Activated T-cell treated with anti-CD3 and anti-CD28 coated beads, Interleukin-2, amount 50 U/mL, for 24 hours (primary cell): ENCODE data around the gene RAB36.
A peak's percentile ranks its signal among the peaks of the same experiment; 100 is the strongest.
"Not testable (repeated sequence)": the region's sequence is repeated elsewhere in the genome, so short reads cannot be mapped to it uniquely, and the experiment has no call there.

ENCODE experiments used
- DNase-seq: peaks from one replicate; pipeline ENCODE4 v3.0.0-alpha.2; 2020
- H3K27ac Mint-ChIP-seq: 2 replicates; pipeline ENCODE4 v1.8.0; 2020; ENCODE audit warnings: mild to moderate bottlenecking, mixed read lengths
- H3K27me3 Mint-ChIP-seq: 2 replicates; pipeline ENCODE4 v1.8.0; 2020; ENCODE audit warnings: mixed read lengths
- H3K36me3 Mint-ChIP-seq: 2 replicates; pipeline ENCODE4 v1.8.0; 2020; ENCODE audit warnings: low read depth, mixed read lengths
- H3K4me1 Mint-ChIP-seq: 2 replicates; pipeline ENCODE4 v1.8.0; 2020; ENCODE audit warnings: low read depth, mixed read lengths
- H3K4me3 Mint-ChIP-seq: 2 replicates; pipeline ENCODE4 v1.8.0; 2020; ENCODE audit warnings: mild to moderate bottlenecking, moderate library complexity, mixed read lengths
- H3K9me3 Mint-ChIP-seq: 2 replicates; pipeline ENCODE4 v1.8.0; 2020; ENCODE audit warnings: mixed read lengths

The RAB36 gene

GRCh38 chr22:23133922-23134321, 11.4 kb upstream of the RAB36 start:
- Mint-ChIP-seq H3K36me3 (no peaks in the 10 kb centered on the region), H3K27ac (no peak overlapping the region), H3K4me1 (peaks cover 29% of the 10 kb centered on the region), H3K27me3 (no peaks in the 10 kb centered on the region), H3K9me3 (no peaks in the 10 kb centered on the region), H3K4me3 (no peak overlapping the region)
- DNase-seq = no peak

- H3K36me3 Mint-ChIP-seq, H3K9me3 Mint-ChIP-seq, DNase-seq, H3K27me3 Mint-ChIP-seq, H3K4me3 Mint-ChIP-seq: not testable (repeated sequence)
- H3K27ac Mint-ChIP-seq = peak overlapping the region; percentile 11
- peaks cover 47% of the 10 kb centered on the region for H3K4me1 Mint-ChIP-seq
Measured at GRCh38 chr22:23136991-23137390, 8.3 kb upstream of the RAB36 start.

- Mint-ChIP-seq H3K4me3 (no peak overlapping the region), H3K27ac (peak overlapping the region; percentile 88), H3K27me3 (no peaks in the 10 kb centered on the region), H3K4me1 (peaks cover 52% of the 10 kb centered on the region), H3K9me3 (no peaks in the 10 kb centered on the region), H3K36me3 (no peaks in the 10 kb centered on the region)
- no peak for DNase-seq
Measured at GRCh38 chr22:23137468-23137867, 7.8 kb upstream of the RAB36 start.

DNA sequence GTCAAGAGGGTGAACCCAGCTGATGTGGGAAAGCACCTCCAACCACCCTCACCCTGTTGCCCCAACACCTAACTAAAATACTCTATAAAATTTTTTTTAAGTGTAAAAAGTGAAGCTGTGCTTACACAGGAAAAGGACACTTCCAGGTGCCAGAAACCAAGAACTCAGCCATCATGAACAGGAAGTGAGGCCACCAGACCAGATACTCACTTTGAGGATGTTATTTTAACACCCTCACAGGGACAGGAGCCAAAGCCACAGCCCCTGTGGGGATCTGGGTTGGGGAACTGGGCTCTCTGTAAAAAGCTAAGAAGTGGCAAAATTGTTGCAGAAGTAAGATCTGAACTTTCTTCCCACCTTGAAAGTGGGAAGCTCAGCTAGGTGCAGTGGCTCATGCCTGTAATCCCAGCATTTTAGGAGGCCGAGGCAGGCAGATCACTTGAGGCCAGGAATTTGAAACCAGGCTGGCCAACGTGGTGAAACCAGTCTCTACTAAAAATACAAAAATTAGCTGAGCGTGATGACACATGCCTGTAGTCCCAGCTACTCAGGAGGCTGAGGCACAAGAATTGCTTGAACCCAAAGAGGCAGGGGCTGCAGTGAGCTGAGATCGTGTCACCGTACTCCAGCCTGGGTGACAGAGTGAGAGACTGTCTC, 7.2 kb upstream of the RAB36 start:
- Mint-ChIP-seq H3K27ac (peak overlapping the region; percentile 88), H3K9me3 (no peaks in the 10 kb centered on the region), H3K4me3 (peak overlapping the region; percentile 20), H3K27me3 (no peaks in the 10 kb centered on the region), H3K4me1 (peaks cover 57% of the 10 kb centered on the region), H3K36me3 (no peaks in the 10 kb centered on the region)
- no peak for DNase-seq

DNA sequence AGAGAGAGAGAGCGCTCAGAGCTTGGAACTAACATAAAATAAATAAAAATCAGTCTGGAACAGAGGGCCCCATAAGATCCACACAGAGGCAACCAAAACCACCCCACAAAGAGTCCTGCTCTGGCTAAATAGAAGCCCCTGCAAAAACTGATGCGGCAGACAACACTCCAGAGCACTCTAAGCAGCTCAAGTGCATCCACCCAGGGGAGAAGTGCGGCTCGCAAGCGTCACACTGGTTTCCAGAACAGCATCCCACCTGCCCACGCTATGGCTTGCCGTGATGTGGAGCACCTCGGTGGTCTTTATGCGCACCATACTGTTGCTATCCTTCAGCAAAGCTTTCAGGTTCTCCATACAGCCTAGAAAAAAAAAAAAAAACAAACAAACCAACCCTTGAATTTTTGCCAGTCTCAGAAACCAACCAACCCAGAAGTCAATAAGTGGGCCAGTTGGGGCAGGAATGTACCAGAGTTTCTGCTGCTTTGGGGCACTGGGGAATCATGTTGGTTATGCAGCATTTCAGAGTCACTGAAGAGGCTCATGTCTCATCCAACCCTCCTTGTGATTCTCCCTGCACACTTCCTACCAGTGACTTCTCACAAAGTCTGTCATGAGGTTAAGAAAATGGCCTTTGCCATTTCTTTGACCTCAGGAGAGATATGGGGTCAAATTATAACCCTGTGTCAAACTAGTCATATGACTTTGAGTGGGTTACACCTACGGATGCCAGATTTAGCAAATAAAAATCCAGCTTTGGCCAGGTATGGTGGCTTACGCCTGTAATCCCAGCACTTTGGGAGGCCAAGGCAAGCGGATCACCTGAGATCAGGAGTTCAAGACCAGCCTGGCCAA, 6.5 kb upstream of the RAB36 start:
- peaks cover 60% of the 10 kb centered on the region for H3K4me1 Mint-ChIP-seq
- H3K27me3 Mint-ChIP-seq = no peaks in the 10 kb centered on the region

GRCh38 chr22:23140385-23140784, 4.9 kb upstream of the RAB36 start:
- Mint-ChIP-seq H3K4me1 (peaks cover 75% of the 10 kb centered on the region), H3K9me3 (no peaks in the 10 kb centered on the region), H3K36me3 (no peaks in the 10 kb centered on the region)

More for the DNA sequence above, 6.5 kb upstream of the RAB36 start:
- Mint-ChIP-seq H3K9me3 (no peaks in the 10 kb centered on the region), H3K4me3 (no peak overlapping the region), H3K27ac (peak overlapping the region; percentile 88), H3K36me3 (no peaks in the 10 kb centered on the region)
- DNase-seq = no peak

GRCh38 chr22:23142546-23143105, 2.7 kb upstream of the RAB36 start:
- H3K4me1 Mint-ChIP-seq = peaks cover 61% of the 10 kb centered on the region
- no peaks in the 10 kb centered on the region for H3K36me3 Mint-ChIP-seq

More at GRCh38 chr22:23140385-23140784, 4.9 kb upstream of the RAB36 start:
- H3K27me3 Mint-ChIP-seq = no peaks in the 10 kb centered on the region
- no peak for DNase-seq
- no peak overlapping the region for H3K27ac Mint-ChIP-seq
- H3K4me3 Mint-ChIP-seq = no peak overlapping the region

DNA sequence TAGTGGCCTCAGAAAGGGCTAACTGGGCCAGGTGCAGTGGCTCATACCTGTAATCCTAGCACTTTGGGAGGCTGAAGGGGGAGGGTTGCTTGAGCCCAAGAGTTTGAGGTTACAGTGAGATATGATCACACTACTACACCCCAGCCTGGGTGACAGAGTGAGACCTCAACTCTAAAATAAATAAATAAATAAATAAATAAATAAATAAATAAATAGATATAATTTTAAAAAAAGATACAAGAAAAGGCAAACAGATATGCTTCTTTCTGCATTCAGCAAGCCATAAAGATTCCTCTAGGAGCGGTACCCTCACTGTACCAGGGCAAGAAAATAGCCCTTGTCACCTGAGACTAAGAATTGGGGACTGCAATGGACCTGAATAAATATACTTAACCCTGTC, 2.2 kb upstream of the RAB36 start:
- Mint-ChIP-seq H3K4me1 (peaks cover 57% of the 10 kb centered on the region), H3K27ac (no peak overlapping the region), H3K36me3 (no peaks in the 10 kb centered on the region), H3K9me3 (no peaks in the 10 kb centered on the region), H3K4me3 (no peak overlapping the region), H3K27me3 (no peaks in the 10 kb centered on the region)
- no peak for DNase-seq

More at GRCh38 chr22:23142546-23143105, 2.7 kb upstream of the RAB36 start:
- no peaks in the 10 kb centered on the region for H3K9me3 Mint-ChIP-seq
- peak overlapping the region; percentile 88 for H3K27ac Mint-ChIP-seq
- no peaks in the 10 kb centered on the region for H3K27me3 Mint-ChIP-seq
- peak overlapping the region; percentile 65 for H3K4me3 Mint-ChIP-seq
- DNase-seq = no peak

- DNase-seq = no peak
- Mint-ChIP-seq H3K27me3 (no peaks in the 10 kb centered on the region), H3K27ac (no peak overlapping the region), H3K4me3 (no peak overlapping the region), H3K4me1 (peaks cover 47% of the 10 kb centered on the region), H3K36me3 (no peaks in the 10 kb centered on the region), H3K9me3 (no peaks in the 10 kb centered on the region)
Measured at GRCh38 chr22:23144432-23144831, 845 bp upstream of the RAB36 start.

- Mint-ChIP-seq H3K4me3 (no peak overlapping the region), H3K27me3 (no peaks in the 10 kb centered on the region), H3K4me1 (peaks cover 39% of the 10 kb centered on the region), H3K36me3 (no peaks in the 10 kb centered on the region), H3K27ac (no peak overlapping the region), H3K9me3 (no peaks in the 10 kb centered on the region)
- no peak for DNase-seq
Measured at GRCh38 chr22:23145878-23146470, 697 bp downstream of the RAB36 start.

DNA sequence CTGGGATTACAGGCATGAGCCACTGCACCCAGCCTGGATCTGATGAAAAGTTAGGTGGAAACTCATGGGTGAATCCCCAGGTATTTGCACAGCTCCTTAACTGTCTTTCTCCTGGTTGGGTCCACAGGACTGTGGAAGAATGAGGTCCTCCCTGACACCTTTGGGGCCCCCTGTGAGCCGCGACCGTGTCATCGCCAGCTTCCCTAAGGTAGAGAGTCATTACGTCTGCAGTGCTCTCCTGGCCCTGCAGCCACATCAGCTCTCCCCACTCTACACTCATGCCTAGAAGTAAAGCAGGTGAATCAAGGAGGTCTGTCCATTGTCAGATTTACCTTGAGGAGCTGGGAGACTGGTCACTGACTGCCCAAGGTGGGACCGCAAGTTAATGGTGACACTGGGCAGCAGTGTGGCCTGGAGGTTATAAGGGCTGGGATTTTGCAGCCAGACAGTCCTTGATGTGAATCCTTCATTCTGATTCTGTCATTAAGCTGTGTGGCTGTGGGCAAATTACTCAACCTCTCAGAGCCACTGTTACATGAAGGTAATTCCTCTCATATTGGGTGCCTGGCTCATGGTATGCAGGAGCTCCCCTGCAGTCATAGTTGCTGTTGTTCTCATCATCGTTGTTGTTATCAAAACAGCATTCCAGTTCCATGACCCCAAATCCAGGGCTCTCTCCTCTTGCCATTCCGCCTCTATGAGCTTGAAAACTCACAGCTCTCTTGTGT, 1.4 kb downstream of the RAB36 start:
- no peaks in the 10 kb centered on the region for H3K27me3 Mint-ChIP-seq

GRCh38 chr22:23147617-23148387, 2.5 kb downstream of the RAB36 start:
- Mint-ChIP-seq H3K4me3 (no peak overlapping the region), H3K36me3 (no peaks in the 10 kb centered on the region), H3K4me1 (peaks cover 25% of the 10 kb centered on the region), H3K27ac (no peak overlapping the region), H3K9me3 (no peaks in the 10 kb centered on the region), H3K27me3 (no peaks in the 10 kb centered on the region)
- no peak for DNase-seq

More for the DNA sequence above, 1.4 kb downstream of the RAB36 start:
- H3K4me3 Mint-ChIP-seq = no peak overlapping the region
- no peak for DNase-seq
- no peaks in the 10 kb centered on the region for H3K9me3 Mint-ChIP-seq
- peaks cover 34% of the 10 kb centered on the region for H3K4me1 Mint-ChIP-seq
- no peak overlapping the region for H3K27ac Mint-ChIP-seq
- H3K36me3 Mint-ChIP-seq = no peaks in the 10 kb centered on the region

DNA sequence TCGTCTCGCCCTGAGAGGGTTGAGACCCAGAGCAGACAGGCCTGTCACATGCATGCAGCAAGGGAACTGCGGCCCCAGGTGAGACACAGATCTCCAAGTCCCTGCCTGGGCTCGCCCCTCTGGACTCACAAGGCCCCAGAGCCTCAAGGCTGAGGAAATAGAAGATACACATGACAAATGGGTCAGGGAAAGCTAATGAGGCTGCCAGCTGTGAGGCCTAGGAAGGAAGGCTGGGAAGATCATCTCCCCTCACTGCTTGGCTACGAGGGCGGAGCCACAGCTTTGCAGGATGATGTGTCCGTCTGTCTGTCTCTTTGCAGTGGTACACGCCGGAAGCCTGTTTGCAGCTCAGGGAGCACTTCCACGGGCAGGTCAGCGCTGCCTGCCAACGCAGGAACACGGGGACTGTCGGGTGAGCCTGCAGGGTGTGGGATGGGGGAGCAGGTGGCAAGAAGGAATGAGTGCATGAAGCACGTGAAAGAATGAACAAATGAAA, 4.5 kb downstream of the RAB36 start:
- no peaks in the 10 kb centered on the region for H3K27me3 Mint-ChIP-seq
- no peaks in the 10 kb centered on the region for H3K9me3 Mint-ChIP-seq
- no peak overlapping the region for H3K27ac Mint-ChIP-seq
- DNase-seq = no peak
- peaks cover 18% of the 10 kb centered on the region for H3K4me1 Mint-ChIP-seq
- no peak overlapping the region for H3K4me3 Mint-ChIP-seq
- H3K36me3 Mint-ChIP-seq = no peaks in the 10 kb centered on the region
